Ovary (tissue), 9 donors: ENCODE data around the gene FBXW8. TPM values are rescaled to one million over a fixed set of nuclear protein-coding genes. Genes with fewer than 3 reads are reported as not detected.

Experiments
- DNase-seq, 5 donors: peaks; one replicate each; pipeline ENCODE4 v3.0.0-alpha.2; 2019 to 2020
- H3K27ac ChIP-seq, 2 donors: fragments of 200-600 bp; one replicate each; pipeline versions ENCODE4 v1.5.1 to v1.8.0; 2019 to 2022
- H3K27me3 ChIP-seq: fragments of 200-600 bp; one replicate; pipeline ENCODE4 v1.8.0; 2022
- H3K36me3 ChIP-seq: fragments of 200-600 bp; sonication (generic); one replicate; pipeline ENCODE4 v1.5.1; 2019
- H3K4me1 ChIP-seq: one replicate; pipeline ENCODE4 v1.8.1; 2013; ENCODE audit warnings: mild to moderate bottlenecking, moderate library complexity; ENCODE audit not compliant: insufficient read depth
- H3K4me3 ChIP-seq: fragments of 200-600 bp; sonication (generic); one replicate; pipeline ENCODE4 v1.5.1; 2017
- H3K9me3 ChIP-seq, 2 donors: fragments of 200-600 bp in 1 of 2; sonication (generic) in 1 of 2; one replicate each; pipeline versions ENCODE4 v1.5.1 to v1.8.1; 2013 to 2019; ENCODE audit warnings: mild to moderate bottlenecking in 1 of 2, moderate library complexity in 1 of 2
- EP300 ChIP-seq: sonication (generic); formaldehyde crosslinking; IDR thresholded peaks from one replicate; pipeline ENCODE4 v1.6.1; 2017; ENCODE audit warnings: antibody characterized with exemption
- POLR2A ChIP-seq: fragments of 450-650 bp; IDR thresholded peaks from one replicate; pipeline ENCODE4 v1.6.1; 2017; ENCODE audit warnings: antibody characterized with exemption, mild to moderate bottlenecking, moderate library complexity
- WGBS, 3 donors: extraction: QIAGEN DNeasy Blood & Tissue Kit in 1 of 3; methylation state at CpG; one replicate each; pipeline versions ENCODE4 v1.1.5 to v1.1.7; 2013 to 2017; 5-methylcytosine and 5-hydroxymethylcytosine counted together
- intact Hi-C, 4 donors: fragments of 100-400 bp; cut with DNase I; formaldehyde crosslinking; loops; one replicate each; pipeline versions ENCODE4 v1.11.0 to v1.15.1; 2022 to 2023
- polyA plus RNA-seq, 2 donors: library from polyadenylated mRNA; stranded (reverse); fragments of 200-250 nt in 1 of 2; fragments of 350-450 nt in 1 of 2; fragmentation: Illumina TruSeq in 1 of 2; extraction: RNeasy Lipid Tissue Mini Kit (QIAGEN cat#74804) in 1 of 2; gene quantifications; one replicate each; pipeline ENCODE4 v1.2.3, GENCODE V29; 2013 to 2014
- total RNA-seq, 7 donors: library from RNA; depleted of rRNA in 2 of 7; stranded (reverse); fragments of >200 nt in 2 of 7; fragmentation: NEBNext Ultra II Directional in 3 of 7; extraction: Animal tissue kit (Norgen Biotek cat#: 25700) in 3 of 7; gene quantifications; one replicate each; pipeline versions ENCODE4 v1.1.0 to v1.2.4, GENCODE V29; 2016 to 2023
- TF ChIP-seq, protein P1 (sequence below), 3 donors: fragments of 450-650 bp in 2 of 3; fragments of 200-600 bp in 1 of 3; IDR thresholded peaks; one replicate each; pipeline versions ENCODE4 v1.5.1 to v1.8.0; 2016 to 2022; ENCODE audit warnings: antibody characterized with exemption in 3 of 3, mild to moderate bottlenecking in 1 of 3
- donor health status: DM: no; HTN: no; CAD: no; lungs with moderate emphysema.
- donor health status: DM: no; HTN: no; CAD: no.
- donor health status: Bipolar disorder and iron deficiency.
- donor health status: DM: yes; HTN: yes; CAD: no.
- donor health status: DM: no; HTN: no; CAD: no.
- donor health status: DM: yes; HTN: yes; CAD: no.

The FBXW8 gene
- total and polyA plus RNA-seq, 9 donors, result 7.4 to 23.1 (median 16.6) TPM

DNA sequence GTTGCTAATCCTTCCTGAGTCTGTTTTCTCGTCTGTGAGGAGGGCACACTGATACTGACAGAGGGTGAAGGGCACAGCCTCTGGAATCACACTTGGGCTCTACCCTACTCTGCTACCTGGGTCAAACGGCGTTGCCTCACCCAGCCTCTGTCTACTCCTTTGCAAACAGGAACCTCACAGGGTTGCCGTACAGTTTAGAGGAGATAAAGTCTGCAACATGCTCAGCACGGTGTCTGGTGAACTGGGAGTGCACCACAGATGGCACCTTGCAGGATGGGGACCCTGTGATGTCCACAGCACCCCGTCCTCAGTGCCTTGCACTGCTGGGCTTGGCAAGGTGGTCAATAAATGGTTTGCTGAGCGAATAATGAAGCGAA lies 150.2 kb downstream of the FBXW8 start:
- H3K4me1 ChIP-seq, result peaks cover 2% of the 10 kb centered on the region
- DNase-seq, result no peak
- no peaks in the 10 kb centered on the region for H3K9me3 ChIP-seq
- H3K27me3 ChIP-seq, result no peaks in the 10 kb centered on the region
- H3K27ac ChIP-seq, result no peak overlapping the region
- intact Hi-C loops, result no loop called here
- no peak for TF ChIP-seq POLR2A
- no peak for TF ChIP-seq EP300
- TF ChIP-seq, protein P1, sequence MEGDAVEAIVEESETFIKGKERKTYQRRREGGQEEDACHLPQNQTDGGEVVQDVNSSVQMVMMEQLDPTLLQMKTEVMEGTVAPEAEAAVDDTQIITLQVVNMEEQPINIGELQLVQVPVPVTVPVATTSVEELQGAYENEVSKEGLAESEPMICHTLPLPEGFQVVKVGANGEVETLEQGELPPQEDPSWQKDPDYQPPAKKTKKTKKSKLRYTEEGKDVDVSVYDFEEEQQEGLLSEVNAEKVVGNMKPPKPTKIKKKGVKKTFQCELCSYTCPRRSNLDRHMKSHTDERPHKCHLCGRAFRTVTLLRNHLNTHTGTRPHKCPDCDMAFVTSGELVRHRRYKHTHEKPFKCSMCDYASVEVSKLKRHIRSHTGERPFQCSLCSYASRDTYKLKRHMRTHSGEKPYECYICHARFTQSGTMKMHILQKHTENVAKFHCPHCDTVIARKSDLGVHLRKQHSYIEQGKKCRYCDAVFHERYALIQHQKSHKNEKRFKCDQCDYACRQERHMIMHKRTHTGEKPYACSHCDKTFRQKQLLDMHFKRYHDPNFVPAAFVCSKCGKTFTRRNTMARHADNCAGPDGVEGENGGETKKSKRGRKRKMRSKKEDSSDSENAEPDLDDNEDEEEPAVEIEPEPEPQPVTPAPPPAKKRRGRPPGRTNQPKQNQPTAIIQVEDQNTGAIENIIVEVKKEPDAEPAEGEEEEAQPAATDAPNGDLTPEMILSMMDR (IDR thresholded peaks at IDR 0.05), result no peak
- H3K36me3 ChIP-seq, result no peaks in the 10 kb centered on the region
- H3K4me3 ChIP-seq, result no peak overlapping the region
- WGBS, 3 donors, result 77 to 85% (median 80%) methylated on average over 8 of the region's 8 CpGs

GRCh38 chr12:117061555-117062079 lies 150.9 kb downstream of the FBXW8 start:
- Histone ChIP-seq H3K9me3 (no peaks in the 10 kb centered on the region), H3K4me1 (peaks cover 2% of the 10 kb centered on the region), H3K4me3 (no peak overlapping the region), H3K36me3 (no peaks in the 10 kb centered on the region), H3K27me3 (no peaks in the 10 kb centered on the region), H3K27ac (no peak overlapping the region)
- intact Hi-C loops, result no loop called here
- TF ChIP-seq, protein P1 (IDR thresholded peaks at IDR 0.05), result no peak
- no peak for TF ChIP-seq POLR2A
- no peak for TF ChIP-seq EP300
- WGBS, 3 donors, result 93 to 97% (median 96%) methylated on average over 4 of the region's 4 CpGs
- no peak for DNase-seq

- Histone ChIP-seq H3K4me1 (peaks cover 2% of the 10 kb centered on the region), H3K4me3 (no peak overlapping the region), H3K36me3 (no peaks in the 10 kb centered on the region), H3K27me3 (no peaks in the 10 kb centered on the region), H3K27ac (no peak overlapping the region), H3K9me3 (no peaks in the 10 kb centered on the region)
- 86 to 90% (median 88%) methylated on average over 16 of the region's 16 CpGs for WGBS, 3 donors
- intact Hi-C loops, result no loop called here
- TF ChIP-seq POLR2A (no peak), EP300 (no peak)
- TF ChIP-seq, protein P1 (IDR thresholded peaks at IDR 0.05), result no peak
- DNase-seq, result no peak
These were observed 152.6 kb downstream of the FBXW8 start for GRCh38 chr12:117063162-117063911.

- no peak for DNase-seq
- no peaks in the 10 kb centered on the region for H3K27me3 ChIP-seq
- peaks cover 2% of the 10 kb centered on the region for H3K4me1 ChIP-seq
- no peaks in the 10 kb centered on the region for H3K9me3 ChIP-seq
- WGBS, 3 donors, result 94 to 95% (median 95%) methylated on average over 7 of the region's 7 CpGs
- TF ChIP-seq, protein P1 (IDR thresholded peaks at IDR 0.05), result no peak
- no peak for TF ChIP-seq POLR2A
- no peak overlapping the region for H3K27ac ChIP-seq
- no peak overlapping the region for H3K4me3 ChIP-seq
- no peaks in the 10 kb centered on the region for H3K36me3 ChIP-seq
- intact Hi-C loops, result no loop called here
These were observed 153.3 kb downstream of the FBXW8 start for GRCh38 chr12:117064049-117064448.
